MM.1S (cell line): Measurements from ENCODE around the gene NTM.

Source experiments
- DNase-seq: peaks from one replicate; pipeline ENCODE4 v3.0.0-alpha.2; 2015
- H2AFZ ChIP-seq: fragments of 300-600 bp; sonication (generic); 2 replicates; pipeline ENCODE4 v1.6.0; 2016; ENCODE audit warnings: antibody characterized with exemption, low read length
- H3F3A ChIP-seq: fragments of 300-600 bp; sonication (generic); 2 replicates; pipeline ENCODE4 v1.6.1; 2016; ENCODE audit warnings: mild to moderate bottlenecking, antibody characterized with exemption, low read length, moderate library complexity, mixed read lengths; ENCODE audit not compliant: insufficient read depth
- H3K27ac ChIP-seq: fragments of 300-600 bp; sonication (generic); 2 replicates; pipeline ENCODE4 v1.5.1; 2016; ENCODE audit warnings: mild to moderate bottlenecking, low read length
- H3K27me3 ChIP-seq: fragments of 300-600 bp; sonication (generic); replicated peaks from 2 replicates; pipeline ENCODE4 v1.6.0; 2016; ENCODE audit warnings: low read length; ENCODE audit not compliant: insufficient read depth
- H3K36me3 ChIP-seq: fragments of 300-600 bp; sonication (generic); replicated peaks from 2 replicates; pipeline ENCODE4 v1.6.1; 2016; ENCODE audit warnings: mild to moderate bottlenecking, low read length, mixed read lengths; ENCODE audit not compliant: insufficient read depth
- H3K4me1 ChIP-seq: fragments of 300-600 bp; sonication (generic); 2 replicates; pipeline ENCODE4 v1.6.1; 2016; ENCODE audit warnings: low read length, mixed read lengths
- H3K4me2 ChIP-seq: fragments of 300-600 bp; sonication (generic); 2 replicates; pipeline ENCODE4 v1.6.0; 2016; ENCODE audit warnings: low read depth, low read length
- H3K4me3 ChIP-seq: fragments of 300-600 bp; sonication (generic); 2 replicates; pipeline ENCODE4 v1.5.1; 2016; ENCODE audit warnings: low read length, mixed read lengths
- H3K79me2 ChIP-seq: fragments of 300-600 bp; sonication (generic); 2 replicates; pipeline ENCODE4 v1.6.1; 2016; ENCODE audit warnings: mixed run types, low read length, mixed read lengths
- H3K9ac ChIP-seq: fragments of 300-600 bp; sonication (generic); 2 replicates; pipeline ENCODE4 v1.6.1; 2016; ENCODE audit warnings: low read length, mixed read lengths
- H3K9me2 ChIP-seq: fragments of 300-600 bp; sonication (generic); replicated peaks from 2 replicates; pipeline ENCODE4 v1.6.1; 2016; ENCODE audit warnings: mild to moderate bottlenecking, low read length, mixed read lengths; ENCODE audit not compliant: insufficient read depth
- H3K9me3 ChIP-seq: fragments of 300-600 bp; sonication (generic); replicated peaks from 2 replicates; pipeline ENCODE4 v1.6.1; 2016; ENCODE audit warnings: mild to moderate bottlenecking, low read length, mixed read lengths; ENCODE audit not compliant: insufficient read depth
- H4K20me1 ChIP-seq: fragments of 300-600 bp; sonication (generic); 2 replicates; pipeline ENCODE4 v1.6.1; 2016; ENCODE audit warnings: mild to moderate bottlenecking, low read length, moderate library complexity, mixed read lengths; ENCODE audit not compliant: insufficient read depth
- EZH2 ChIP-seq: fragments of 300-600 bp; sonication (generic); optimal IDR thresholded peaks from 2 replicates; pipeline ENCODE3; 2017; ENCODE audit warnings: low read depth, mild to moderate bottlenecking, antibody characterized with exemption, low read length, mixed read lengths
- EZH2phosphoT487 ChIP-seq: fragments of 300-600 bp; sonication (generic); IDR thresholded peaks from 2 replicates; pipeline ENCODE4 v1.6.1; 2018; ENCODE audit warnings: antibody characterized with exemption, low read length
- TF ChIP-seq, protein P1 (sequence below): fragments of 300-600 bp; sonication (generic); IDR thresholded peaks from 2 replicates; pipeline ENCODE4 v1.5.1; 2016; ENCODE audit warnings: antibody characterized with exemption, low read length, mixed read lengths

NTM gene

DNA sequence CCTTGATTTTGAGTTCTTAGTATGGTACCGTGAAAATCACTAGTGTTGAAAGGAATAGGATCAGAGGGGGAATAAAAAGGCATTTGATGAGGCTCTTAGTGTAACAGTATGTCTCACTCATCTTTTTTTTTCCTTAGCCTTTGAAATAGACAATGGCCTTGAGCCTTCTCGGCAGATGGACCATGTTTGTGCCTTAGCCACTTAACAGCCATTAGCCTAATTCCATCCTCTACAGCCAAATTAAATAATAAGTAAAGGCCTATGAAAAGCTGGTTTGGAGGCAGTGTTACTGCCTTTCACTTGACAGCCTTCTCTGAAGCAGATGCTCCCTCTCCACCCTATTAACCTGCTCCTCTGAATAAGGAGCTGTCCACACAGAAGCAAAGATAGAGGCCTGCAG lies 580.7 kb downstream of the NTM start:
- H3K79me2 ChIP-seq, result no peaks in the 10 kb centered on the region
- H3F3A ChIP-seq, result no peaks in the 10 kb centered on the region
- no peaks in the 10 kb centered on the region for H3K9me3 ChIP-seq
- H3K27ac ChIP-seq, result no peak overlapping the region
- H3K27me3 ChIP-seq, result no peaks in the 10 kb centered on the region
- no peak overlapping the region for H3K9ac ChIP-seq
- no peak overlapping the region for H3K4me2 ChIP-seq
- TF ChIP-seq EZH2phosphoT487 (no peak), EZH2 (no peak)
- TF ChIP-seq, protein P1, sequence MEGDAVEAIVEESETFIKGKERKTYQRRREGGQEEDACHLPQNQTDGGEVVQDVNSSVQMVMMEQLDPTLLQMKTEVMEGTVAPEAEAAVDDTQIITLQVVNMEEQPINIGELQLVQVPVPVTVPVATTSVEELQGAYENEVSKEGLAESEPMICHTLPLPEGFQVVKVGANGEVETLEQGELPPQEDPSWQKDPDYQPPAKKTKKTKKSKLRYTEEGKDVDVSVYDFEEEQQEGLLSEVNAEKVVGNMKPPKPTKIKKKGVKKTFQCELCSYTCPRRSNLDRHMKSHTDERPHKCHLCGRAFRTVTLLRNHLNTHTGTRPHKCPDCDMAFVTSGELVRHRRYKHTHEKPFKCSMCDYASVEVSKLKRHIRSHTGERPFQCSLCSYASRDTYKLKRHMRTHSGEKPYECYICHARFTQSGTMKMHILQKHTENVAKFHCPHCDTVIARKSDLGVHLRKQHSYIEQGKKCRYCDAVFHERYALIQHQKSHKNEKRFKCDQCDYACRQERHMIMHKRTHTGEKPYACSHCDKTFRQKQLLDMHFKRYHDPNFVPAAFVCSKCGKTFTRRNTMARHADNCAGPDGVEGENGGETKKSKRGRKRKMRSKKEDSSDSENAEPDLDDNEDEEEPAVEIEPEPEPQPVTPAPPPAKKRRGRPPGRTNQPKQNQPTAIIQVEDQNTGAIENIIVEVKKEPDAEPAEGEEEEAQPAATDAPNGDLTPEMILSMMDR, result no peak
- DNase-seq, result no peak
- no peaks in the 10 kb centered on the region for H3K4me1 ChIP-seq
- no peak overlapping the region for H3K4me3 ChIP-seq
- H3K36me3 ChIP-seq, result no peaks in the 10 kb centered on the region
- no peaks in the 10 kb centered on the region for H4K20me1 ChIP-seq
- H2AFZ ChIP-seq, result no peak overlapping the region
- no peaks in the 10 kb centered on the region for H3K9me2 ChIP-seq

DNA sequence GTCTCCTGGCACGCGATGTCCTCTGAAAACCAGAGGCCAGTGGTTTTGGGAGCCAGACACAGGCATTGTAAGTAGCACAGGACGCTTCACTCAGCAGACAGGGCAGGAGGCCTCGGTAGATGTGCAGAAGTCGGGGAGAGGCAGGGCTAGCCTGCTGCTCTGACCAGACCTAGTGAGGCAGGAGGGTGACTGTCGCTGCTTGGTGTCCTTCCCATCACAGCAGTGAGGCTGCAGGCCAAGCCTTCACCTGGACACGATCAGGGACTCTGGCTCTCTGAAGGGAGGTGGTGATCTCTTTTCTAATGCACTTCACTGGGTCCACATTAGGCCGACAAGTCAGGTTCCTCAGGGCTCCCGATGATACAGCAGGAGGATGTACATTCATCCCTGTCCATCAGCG lies 583.7 kb downstream of the NTM start:
- Histone ChIP-seq H3K36me3 (no peaks in the 10 kb centered on the region), H3F3A (no peaks in the 10 kb centered on the region), H3K4me2 (no peak overlapping the region), H3K9me3 (no peaks in the 10 kb centered on the region), H3K27me3 (no peaks in the 10 kb centered on the region), H3K4me3 (no peak overlapping the region), H4K20me1 (no peaks in the 10 kb centered on the region), H3K4me1 (no peaks in the 10 kb centered on the region), H3K9ac (no peak overlapping the region), H2AFZ (no peak overlapping the region), H3K79me2 (no peaks in the 10 kb centered on the region), H3K9me2 (no peaks in the 10 kb centered on the region), H3K27ac (no peak overlapping the region)
- no peak for DNase-seq
- TF ChIP-seq EZH2phosphoT487, result no peak
- no peak for TF ChIP-seq EZH2
- TF ChIP-seq, protein P1, result no peak

DNA sequence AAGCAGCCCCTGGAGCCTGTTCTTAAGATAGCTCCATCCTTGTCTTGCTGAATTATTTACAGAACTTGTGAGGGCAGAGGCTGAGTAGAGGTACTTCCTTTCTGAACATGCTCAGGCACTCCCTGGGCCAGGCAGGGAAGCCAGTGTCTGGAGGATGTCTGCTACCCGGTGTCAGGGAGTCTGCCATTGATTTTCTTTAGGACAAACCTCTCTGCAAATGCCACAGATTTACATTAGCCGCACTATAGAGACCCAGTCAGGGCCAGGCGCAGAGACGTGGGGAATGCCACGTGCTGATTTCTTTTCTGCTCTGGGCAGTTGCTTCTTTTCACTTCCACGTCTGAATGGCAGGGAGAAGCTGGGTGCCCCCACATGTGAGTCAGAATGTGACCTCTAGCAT lies 585.5 kb downstream of the NTM start:
- no peak for DNase-seq
- Histone ChIP-seq H3K9me2 (no peaks in the 10 kb centered on the region), H3K9ac (no peak overlapping the region), H3K79me2 (no peaks in the 10 kb centered on the region), H3K4me2 (no peak overlapping the region), H4K20me1 (no peaks in the 10 kb centered on the region), H3K9me3 (no peaks in the 10 kb centered on the region), H3K4me1 (no peaks in the 10 kb centered on the region), H3K4me3 (no peak overlapping the region), H3F3A (no peaks in the 10 kb centered on the region), H3K27me3 (no peaks in the 10 kb centered on the region), H3K36me3 (no peaks in the 10 kb centered on the region), H3K27ac (no peak overlapping the region), H2AFZ (no peak overlapping the region)
- TF ChIP-seq EZH2phosphoT487, result no peak
- no peak for TF ChIP-seq EZH2

DNA sequence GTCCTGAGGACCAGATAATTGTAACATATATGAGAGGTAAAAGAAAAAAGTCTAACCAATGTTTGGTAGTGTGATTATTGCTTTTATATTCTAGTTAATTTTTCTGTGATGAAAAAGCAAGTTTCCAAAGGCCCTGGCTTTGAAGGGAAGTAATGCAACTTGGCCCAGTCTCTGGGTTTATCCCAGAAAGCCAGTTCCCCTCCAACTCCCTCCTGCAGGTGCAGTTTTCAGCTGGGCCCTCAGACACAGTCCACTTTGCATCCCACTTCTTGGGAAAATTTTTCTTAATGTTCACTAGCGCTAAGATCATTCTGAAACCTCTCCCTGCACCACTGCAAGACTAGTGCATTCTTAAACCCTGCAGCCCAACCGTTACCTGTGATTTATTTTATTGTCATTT lies 586.8 kb downstream of the NTM start:
- Histone ChIP-seq H3K9me3 (no peaks in the 10 kb centered on the region), H3K27ac (no peak overlapping the region), H3K4me3 (no peak overlapping the region), H3K36me3 (no peaks in the 10 kb centered on the region), H3F3A (no peaks in the 10 kb centered on the region), H3K9me2 (no peaks in the 10 kb centered on the region), H3K79me2 (no peaks in the 10 kb centered on the region), H3K9ac (no peak overlapping the region), H2AFZ (no peak overlapping the region), H4K20me1 (no peaks in the 10 kb centered on the region), H3K4me2 (no peak overlapping the region), H3K4me1 (no peaks in the 10 kb centered on the region), H3K27me3 (no peaks in the 10 kb centered on the region)
- TF ChIP-seq, protein P1, result no peak
- TF ChIP-seq EZH2phosphoT487 (no peak), EZH2 (no peak)
- no peak for DNase-seq
